GM23248 (cell line): Measurements from ENCODE around the gene ASXL1. TPM values are rescaled to one million over a fixed set of nuclear protein-coding genes. Genes with fewer than 3 reads are reported as not detected.

Source experiments
- DNase-seq: peaks from one replicate; pipeline ENCODE4 v3.0.0-alpha.2; 2015
- H2AFZ ChIP-seq: fragments of 200-600 bp; sonication (generic); 2 replicates; pipeline ENCODE4 v1.6.1; 2016; ENCODE audit warnings: antibody characterized with exemption
- H3F3A ChIP-seq: fragments of 200-600 bp; sonication (generic); 2 replicates; pipeline ENCODE4 v1.6.1; 2016; ENCODE audit warnings: mild to moderate bottlenecking, antibody characterized with exemption, mixed run types; ENCODE audit not compliant: insufficient read depth
- H3K27ac ChIP-seq: fragments of 200-600 bp; sonication (generic); 2 replicates; pipeline ENCODE4 v1.5.1; 2016; ENCODE audit warnings: mild to moderate bottlenecking
- H3K27me3 ChIP-seq: fragments of 200-600 bp; sonication (generic); replicated peaks from 2 replicates; pipeline ENCODE4 v1.6.1; 2016; ENCODE audit warnings: mild to moderate bottlenecking; ENCODE audit not compliant: insufficient read depth
- H3K36me3 ChIP-seq: fragments of 200-600 bp; sonication (generic); 2 replicates; pipeline ENCODE4 v1.6.1; 2016; ENCODE audit warnings: low read depth, mild to moderate bottlenecking
- H3K4me1 ChIP-seq: fragments of 200-600 bp; sonication (generic); 2 replicates; pipeline ENCODE4 v1.6.1; 2016; ENCODE audit warnings: mild to moderate bottlenecking; ENCODE audit not compliant: insufficient read depth
- H3K4me2 ChIP-seq: fragments of 200-600 bp; sonication (generic); one replicate; pipeline ENCODE4 v1.6.1; 2016; ENCODE audit warnings: mild to moderate bottlenecking; ENCODE audit not compliant: unreplicated experiment
- H3K4me3 ChIP-seq: fragments of 200-600 bp; sonication (generic); 2 replicates; pipeline ENCODE4 v1.5.1; 2016; ENCODE audit warnings: mild to moderate bottlenecking
- H3K79me2 ChIP-seq: fragments of 200-600 bp; sonication (generic); 2 replicates; pipeline ENCODE4 v1.6.1; 2016; ENCODE audit warnings: mild to moderate bottlenecking; ENCODE audit not compliant: insufficient read depth
- H3K9ac ChIP-seq: fragments of 200-600 bp; sonication (generic); 2 replicates; pipeline ENCODE4 v1.6.1; 2016; ENCODE audit warnings: mild to moderate bottlenecking
- H3K9me2 ChIP-seq: fragments of 200-600 bp; sonication (generic); 2 replicates; pipeline ENCODE4 v1.6.1; 2016; ENCODE audit warnings: mixed run types, mild to moderate bottlenecking, moderate library complexity; ENCODE audit not compliant: insufficient read depth
- H3K9me3 ChIP-seq: fragments of 200-600 bp; sonication (generic); one replicate; pipeline ENCODE4 v1.6.1; 2017; ENCODE audit warnings: low read depth
- H4K20me1 ChIP-seq: fragments of 200-600 bp; sonication (generic); 2 replicates; pipeline ENCODE4 v1.6.0; 2016; ENCODE audit not compliant: insufficient read depth
- EZH2 ChIP-seq: fragments of 200-600 bp; sonication (generic); IDR thresholded peaks from 2 replicates; pipeline ENCODE4 v1.6.1; 2018; ENCODE audit warnings: antibody characterized with exemption, mild to moderate bottlenecking; ENCODE audit not compliant: insufficient read depth, poor library complexity, severe bottlenecking
- EZH2phosphoT487 ChIP-seq: fragments of 200-600 bp; sonication (generic); IDR thresholded peaks from 2 replicates; pipeline ENCODE4 v1.6.1; 2018; ENCODE audit warnings: antibody characterized with exemption, moderate library complexity, mild to moderate bottlenecking, low read depth; ENCODE audit not compliant: insufficient read depth
- WGBS, 2 experiments: methylation state at CpG; one replicate each; pipeline ENCODE4 v1.1.6; 2015 to 2017; ENCODE audit warnings: low lambda C conversion rate in 2 of 2, low coverage in 1 of 2; ENCODE audit errors: missing lambda C conversion rate in 2 of 2; 5-methylcytosine and 5-hydroxymethylcytosine counted together
- in situ Hi-C: fragments of 300-500 bp; cut with MboI; formaldehyde crosslinking; loops from 2 replicates; pipeline ENCODE4 v1.15.0; 2020
- polyA plus RNA-seq: library from polyadenylated mRNA; unstranded; fragments of >200 nt; fragmentation: Nextera tagmentation; extraction: Ambion mirVana; gene quantifications from 2 replicates; pipeline ENCODE4 v1.2.1, GENCODE V29; 2016
- total RNA-seq: library from RNA; depleted of rRNA; stranded (reverse); fragments of >200 nt; shearing (Covaris generic); gene quantifications from 2 replicates; pipeline ENCODE4 v1.2.3, GENCODE V29; 2014

Gene ASXL1
- total and polyA plus RNA-seq, 2 experiments from 2014 or later: 13.8 to 39.9 TPM

- H3K4me3 ChIP-seq: no peak overlapping the region
- H2AFZ ChIP-seq: no peak overlapping the region
- no peak overlapping the region for H3K27ac ChIP-seq
- peaks cover 28% of the 10 kb centered on the region; the same call in 1 of the 2 replicates for H3K36me3 ChIP-seq
- TF ChIP-seq EZH2 (no peak), EZH2phosphoT487 (no peak)
- H3K4me2 ChIP-seq: no peak overlapping the region
- 88 to 89% methylated on average over 4 of the region's 4 CpGs for WGBS, 2 experiments
- H3K4me1 ChIP-seq: peaks cover 13% of the 10 kb centered on the region
- H4K20me1 ChIP-seq: no peaks in the 10 kb centered on the region
- H3F3A ChIP-seq: peaks cover 38% of the 10 kb centered on the region
- no peaks in the 10 kb centered on the region for H3K9me3 ChIP-seq
- in situ Hi-C loops: no loop called here
- H3K79me2 ChIP-seq: peaks cover 46% of the 10 kb centered on the region
- H3K9me2 ChIP-seq: no peaks in the 10 kb centered on the region
- DNase-seq: no peak
- H3K9ac ChIP-seq: no peak overlapping the region
- no peaks in the 10 kb centered on the region for H3K27me3 ChIP-seq
Observed at GRCh38 chr20:32441638-32442037, 83.5 kb downstream of the ASXL1 start.

- in situ Hi-C loops: no loop called here
- no peak overlapping the region for H3K4me2 ChIP-seq
- H3K4me3 ChIP-seq: no peak overlapping the region
- H3K4me1 ChIP-seq: peaks cover 13% of the 10 kb centered on the region
- TF ChIP-seq EZH2 (no peak), EZH2phosphoT487 (no peak)
- H3F3A ChIP-seq: peaks cover 36% of the 10 kb centered on the region
- no peaks in the 10 kb centered on the region for H3K27me3 ChIP-seq
- no peak overlapping the region for H3K9ac ChIP-seq
- H3K27ac ChIP-seq: no peak overlapping the region
- no peaks in the 10 kb centered on the region for H3K9me2 ChIP-seq
- no peak overlapping the region for H2AFZ ChIP-seq
- H3K79me2 ChIP-seq: peaks cover 46% of the 10 kb centered on the region
- H4K20me1 ChIP-seq: no peaks in the 10 kb centered on the region
- peaks cover 16% of the 10 kb centered on the region; the same call in 1 of the 2 replicates for H3K36me3 ChIP-seq
- WGBS, 2 experiments: 91 to 92% methylated on average over 10 of the region's 10 CpGs
- DNase-seq: no peak
- H3K9me3 ChIP-seq: no peaks in the 10 kb centered on the region
Observed at GRCh38 chr20:32442630-32443373, 84.7 kb downstream of the ASXL1 start.

DNA sequence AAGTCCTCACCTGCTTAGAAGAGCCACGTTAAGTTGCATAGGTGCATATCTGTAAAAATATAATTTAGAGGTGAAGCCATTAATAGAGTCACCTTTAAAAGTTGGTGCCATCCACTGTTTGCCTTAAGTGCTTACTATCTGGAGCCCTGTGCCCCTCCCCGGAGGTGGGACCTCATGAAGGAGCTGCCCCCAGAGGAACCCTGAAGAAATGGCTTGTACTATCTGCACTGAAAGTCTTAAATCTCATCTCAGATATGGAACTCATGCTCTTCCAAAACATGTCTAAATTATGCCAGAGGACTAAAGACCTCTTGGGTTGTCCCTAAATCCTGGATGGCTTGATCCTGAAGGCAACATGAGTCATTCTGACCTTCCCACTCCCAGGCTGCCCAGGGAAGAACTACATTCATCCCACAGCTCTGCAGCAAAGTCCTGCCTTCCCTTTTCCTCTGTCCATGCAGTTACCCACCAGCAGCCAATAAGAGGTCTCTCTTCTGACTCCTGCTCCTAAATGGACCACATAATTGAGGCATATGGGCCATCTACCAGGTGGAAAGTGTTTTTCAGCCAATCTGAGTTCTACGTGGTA, 85.3 kb downstream of the ASXL1 start:
- TF ChIP-seq EZH2phosphoT487: no peak
- no peak for TF ChIP-seq EZH2
- in situ Hi-C loops: no loop called here
- H4K20me1 ChIP-seq: no peaks in the 10 kb centered on the region
- no peaks in the 10 kb centered on the region for H3K9me2 ChIP-seq
- WGBS, 2 experiments: 96 to 97% methylated on average over 3 of the region's 3 CpGs
- H3K9ac ChIP-seq: no peak overlapping the region
- no peak overlapping the region for H3K27ac ChIP-seq
- DNase-seq: no peak
- no peak overlapping the region for H3K4me3 ChIP-seq
- no peaks in the 10 kb centered on the region for H3K9me3 ChIP-seq
- no peak overlapping the region for H2AFZ ChIP-seq
- H3F3A ChIP-seq: peaks cover 30% of the 10 kb centered on the region
- peaks cover 13% of the 10 kb centered on the region for H3K4me1 ChIP-seq
- H3K4me2 ChIP-seq: no peak overlapping the region
- no peaks in the 10 kb centered on the region for H3K27me3 ChIP-seq
- H3K36me3 ChIP-seq: peaks cover 9% of the 10 kb centered on the region; the same call in 1 of the 2 replicates
- H3K79me2 ChIP-seq: peaks cover 46% of the 10 kb centered on the region

- no peak overlapping the region for H2AFZ ChIP-seq
- H3K36me3 ChIP-seq: peaks cover 8% of the 10 kb centered on the region; the same call in 1 of the 2 replicates
- H3K27ac ChIP-seq: no peak overlapping the region
- H3F3A ChIP-seq: peaks cover 29% of the 10 kb centered on the region
- in situ Hi-C loops: no loop called here
- H3K4me3 ChIP-seq: no peak overlapping the region
- peaks cover 3% of the 10 kb centered on the region for H3K4me1 ChIP-seq
- no peaks in the 10 kb centered on the region for H3K27me3 ChIP-seq
- H3K9ac ChIP-seq: no peak overlapping the region
- peaks cover 46% of the 10 kb centered on the region for H3K79me2 ChIP-seq
- TF ChIP-seq EZH2 (no peak), EZH2phosphoT487 (no peak)
- H3K9me3 ChIP-seq: no peaks in the 10 kb centered on the region
- DNase-seq: no peak
- H3K9me2 ChIP-seq: no peaks in the 10 kb centered on the region
- no peaks in the 10 kb centered on the region for H4K20me1 ChIP-seq
- no peak overlapping the region for H3K4me2 ChIP-seq
- 92 to 93% methylated on average over 7 of the region's 7 CpGs for WGBS, 2 experiments
Observed at GRCh38 chr20:32444474-32445220, 86.5 kb downstream of the ASXL1 start.
